Small intestine (tissue), 7 donors: Measurements from ENCODE around the gene ZC3H13. TPM values are rescaled to one million over a fixed set of nuclear protein-coding genes. Genes with fewer than 3 reads are reported as not detected.

Experiments
- DNase-seq, 2 donors: peaks; one replicate each; pipeline versions ENCODE4 v3.0.0 to v3.0.0-alpha.2; 2013
- FAIRE-seq: peaks from 2 replicates; lab custom pipeline; 2012; peaks lifted over from hg19 to GRCh38; lab: Jason Lieb, UNC
- H3K27ac ChIP-seq, 3 donors: one replicate each; pipeline ENCODE4 v1.5.1; 2013; ENCODE audit warnings: low read length in 2 of 3, mild to moderate bottlenecking in 2 of 3, control low read depth in 1 of 3, inconsistent platforms in 1 of 3, low read depth in 1 of 3, moderate library complexity in 1 of 3
- H3K27me3 ChIP-seq, 3 donors: one replicate each; pipeline ENCODE4 v1.6.1; 2013; ENCODE audit warnings: low read length in 3 of 3, inconsistent platforms in 1 of 3; ENCODE audit not compliant: control insufficient read depth in 3 of 3, insufficient read depth in 3 of 3
- H3K36me3 ChIP-seq, 3 donors: one replicate each; pipeline ENCODE4 v1.6.1; 2013; ENCODE audit warnings: low read length in 3 of 3, inconsistent platforms in 1 of 3, low read depth in 1 of 3, mild to moderate bottlenecking in 1 of 3, moderate library complexity in 1 of 3; ENCODE audit not compliant: control insufficient read depth in 3 of 3, insufficient read depth in 2 of 3
- H3K4me1 ChIP-seq, 3 donors: one replicate each; pipeline ENCODE4 v1.6.1; 2013; ENCODE audit warnings: low read length in 2 of 3, inconsistent platforms in 1 of 3, low read depth in 1 of 3, mild to moderate bottlenecking in 1 of 3, moderate library complexity in 1 of 3; ENCODE audit not compliant: control insufficient read depth in 3 of 3, insufficient read depth in 2 of 3
- H3K4me3 ChIP-seq, 3 donors: one replicate each; pipeline ENCODE4 v1.5.1; 2013; ENCODE audit warnings: low read length in 3 of 3, control low read depth in 1 of 3, inconsistent platforms in 1 of 3, low read depth in 1 of 3, mild to moderate bottlenecking in 1 of 3, moderate library complexity in 1 of 3
- H3K9me3 ChIP-seq, 2 donors: one replicate each; pipeline ENCODE4 v1.6.1; 2013; ENCODE audit warnings: low read depth in 1 of 2, low read length in 1 of 2; ENCODE audit not compliant: control insufficient read depth in 2 of 2, insufficient read depth in 1 of 2
- WGBS, 3 donors: extraction: QIAGEN DNeasy Blood & Tissue Kit; methylation state at CpG; one replicate each; pipeline ENCODE4 v1.1.7; 2013; 5-methylcytosine and 5-hydroxymethylcytosine counted together
- polyA plus RNA-seq, 4 donors: library from polyadenylated mRNA; stranded (reverse) in 3 of 4; unstranded in 1 of 4; fragments of 200-250 nt in 3 of 4; fragments of 120-200 nt in 1 of 4; gene quantifications; one replicate each; pipeline versions ENCODE4 v1.2.1 to v1.2.3, GENCODE V29; 2013
- donor health status: healthy with polysubstance abuse.
- donor health status: control.
- donor health status: control.
- donor health status: Bipolar disorder and iron deficiency.
- donor health status: healthy.

ZC3H13 gene
- polyA plus RNA-seq, 4 donors: 9.2 to 34.5 (median 10.8) TPM

- no peak for FAIRE-seq
- H3K9me3 ChIP-seq: no peaks in the 10 kb centered on the region
These were observed 14.2 kb downstream of the ZC3H13 start for GRCh38 chr13:46038296-46038695.

GRCh38 chr13:46035066-46035465 is 17.5 kb downstream of the ZC3H13 start:
- Histone ChIP-seq H3K27me3 (no peaks in the 10 kb centered on the region), H3K9me3 (no peaks in the 10 kb centered on the region), H3K27ac (no peak overlapping the region), H3K4me3 (no peak overlapping the region), H3K4me1 (peaks cover 0 to 4% (median 0%) of the 10 kb centered on the region in 3 donors), H3K36me3 (peaks cover 0 to 2% (median 0%) of the 10 kb centered on the region in 3 donors)
- 72 to 87% (median 81%) methylated on average over 2 of the region's 2 CpGs for WGBS, 3 donors
- FAIRE-seq: no peak
- no peak for DNase-seq

More at GRCh38 chr13:46038296-46038695, 14.2 kb downstream of the ZC3H13 start:
- Histone ChIP-seq H3K27ac (peak overlapping the region in 1 of 3 donors; percentile 88), H3K4me3 (no peak overlapping the region), H3K4me1 (peaks cover 0 to 4% (median 0%) of the 10 kb centered on the region in 3 donors), H3K36me3 (peaks cover 0 to 3% (median 0%) of the 10 kb centered on the region in 3 donors), H3K27me3 (no peaks in the 10 kb centered on the region)
- WGBS, 3 donors: 9 to 67% (median 46%) methylated on average over 4 of the region's 4 CpGs
- DNase-seq: peak; percentile 78 to 81

GRCh38 chr13:46032341-46032740 is 20.2 kb downstream of the ZC3H13 start:
- Histone ChIP-seq H3K4me1 (no peaks in the 10 kb centered on the region), H3K27me3 (no peaks in the 10 kb centered on the region), H3K4me3 (no peak overlapping the region), H3K36me3 (peaks cover 0 to 2% (median 0%) of the 10 kb centered on the region in 3 donors), H3K27ac (no peak overlapping the region), H3K9me3 (no peaks in the 10 kb centered on the region)
- no peak for DNase-seq
- no peak for FAIRE-seq

GRCh38 chr13:46031581-46032263 is 20.8 kb downstream of the ZC3H13 start:
- Histone ChIP-seq H3K9me3 (no peaks in the 10 kb centered on the region), H3K36me3 (peaks cover 0 to 2% (median 0%) of the 10 kb centered on the region in 3 donors), H3K4me1 (no peaks in the 10 kb centered on the region), H3K27ac (no peak overlapping the region), H3K27me3 (no peaks in the 10 kb centered on the region), H3K4me3 (no peak overlapping the region)
- FAIRE-seq (no peak), DNase-seq (peak in 1 of 2 donors; percentile 57)
- WGBS, 3 donors: 70 to 83% (median 77%) methylated on average over 4 of the region's 4 CpGs

- no peak for FAIRE-seq
- no peak for DNase-seq
- Histone ChIP-seq H3K27me3 (no peaks in the 10 kb centered on the region), H3K36me3 (peaks cover 0 to 3% (median under 1%) of the 10 kb centered on the region in 3 donors), H3K9me3 (no peaks in the 10 kb centered on the region), H3K27ac (no peak overlapping the region), H3K4me1 (no peaks in the 10 kb centered on the region), H3K4me3 (no peak overlapping the region)
- WGBS, 3 donors: 96 to 98% (median 97%) methylated on average over 4 of the region's 4 CpGs
These were observed 27.4 kb downstream of the ZC3H13 start for GRCh38 chr13:46025157-46025556.

GRCh38 chr13:46022481-46022880 is 30.1 kb downstream of the ZC3H13 start:
- Histone ChIP-seq H3K36me3 (peaks cover 2 to 7% (median 5%) of the 10 kb centered on the region in 3 donors), H3K27me3 (no peaks in the 10 kb centered on the region), H3K4me1 (no peaks in the 10 kb centered on the region), H3K4me3 (no peak overlapping the region), H3K9me3 (no peaks in the 10 kb centered on the region), H3K27ac (no peak overlapping the region)
- DNase-seq: no peak
- FAIRE-seq: no peak
- WGBS, 3 donors: 94 to 98% (median 97%) methylated on average over 2 of the region's 2 CpGs

- FAIRE-seq: no peak
- no peaks in the 10 kb centered on the region for H3K9me3 ChIP-seq
- H3K27ac ChIP-seq: no peak overlapping the region
- no peak overlapping the region for H3K4me3 ChIP-seq
- H3K36me3 ChIP-seq: peaks cover 2 to 9% (median 6%) of the 10 kb centered on the region in 3 donors
- H3K27me3 ChIP-seq: no peaks in the 10 kb centered on the region
- no peaks in the 10 kb centered on the region for H3K4me1 ChIP-seq
- no peak for DNase-seq
These were observed 36.3 kb downstream of the ZC3H13 start for GRCh38 chr13:46016216-46016615.

- WGBS, 3 donors: 86 to 91% (median 88%) methylated on average over 3 of the region's 3 CpGs
- Histone ChIP-seq H3K9me3 (no peaks in the 10 kb centered on the region), H3K27ac (no peak overlapping the region), H3K36me3 (peaks cover 3 to 10% (median 8%) of the 10 kb centered on the region in 3 donors), H3K4me3 (no peak overlapping the region), H3K27me3 (no peaks in the 10 kb centered on the region), H3K4me1 (no peaks in the 10 kb centered on the region)
- FAIRE-seq (peak; percentile 26), DNase-seq (no peak)
These were observed 37.2 kb downstream of the ZC3H13 start for GRCh38 chr13:46015366-46015765.

- FAIRE-seq (no peak), DNase-seq (no peak)
- Histone ChIP-seq H3K4me1 (no peaks in the 10 kb centered on the region), H3K36me3 (peaks cover 4 to 7% (median 6%) of the 10 kb centered on the region in 3 donors), H3K27me3 (no peaks in the 10 kb centered on the region), H3K4me3 (no peak overlapping the region), H3K27ac (no peak overlapping the region), H3K9me3 (no peaks in the 10 kb centered on the region)
These were observed 40.1 kb downstream of the ZC3H13 start for GRCh38 chr13:46012404-46012803.
